ENCODE results near the gene RAP1GAP.

RAP1GAP gene

DNA sequence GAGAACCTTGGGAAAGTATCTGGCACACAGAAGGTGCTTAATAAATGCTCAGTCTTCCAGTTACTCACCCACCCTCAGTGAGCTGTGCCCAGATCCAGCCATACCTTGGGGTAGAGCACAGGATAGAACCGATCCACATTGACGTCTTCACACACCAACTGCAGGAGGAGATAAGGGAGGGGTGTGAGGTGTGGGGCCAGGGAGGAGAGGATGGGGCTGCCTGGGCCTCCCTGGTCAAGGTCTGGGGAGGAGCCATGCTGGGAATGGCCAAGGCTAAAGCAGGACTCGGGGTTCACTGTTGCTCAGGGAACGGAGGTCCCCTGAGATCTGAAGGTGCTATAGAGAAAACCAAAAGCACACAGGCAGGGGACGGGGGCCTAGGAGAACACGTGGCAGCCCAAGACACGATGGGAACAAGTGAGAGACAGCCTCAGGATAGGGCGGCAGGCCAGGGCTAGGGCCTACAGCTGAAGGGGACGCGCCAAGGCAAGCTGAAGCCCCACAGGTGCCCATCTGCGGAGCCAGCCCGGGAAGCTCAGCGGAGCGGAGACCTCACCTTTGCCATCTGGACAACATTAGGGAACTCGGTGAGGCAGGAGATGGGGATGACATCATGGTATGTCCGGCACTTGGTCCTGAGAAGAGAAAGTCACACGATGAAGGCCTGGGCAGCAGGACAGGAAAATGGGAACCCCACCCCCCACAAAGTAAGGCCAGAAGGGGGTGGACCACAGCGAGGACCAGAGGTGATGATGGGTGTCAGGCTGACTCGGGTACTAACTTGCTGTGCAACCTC, 55.9 kb downstream of the RAP1GAP start:
- H3K9me2 ChIP-seq (replicated peaks; ENCODE audit: low read depth, low read length) = no peaks in the 10 kb centered on the region
- no peak overlapping the region for H3K9ac ChIP-seq (ENCODE audit: low read depth, low read length, poor library complexity, severe bottlenecking)
- TF ChIP-seq, protein P1, sequence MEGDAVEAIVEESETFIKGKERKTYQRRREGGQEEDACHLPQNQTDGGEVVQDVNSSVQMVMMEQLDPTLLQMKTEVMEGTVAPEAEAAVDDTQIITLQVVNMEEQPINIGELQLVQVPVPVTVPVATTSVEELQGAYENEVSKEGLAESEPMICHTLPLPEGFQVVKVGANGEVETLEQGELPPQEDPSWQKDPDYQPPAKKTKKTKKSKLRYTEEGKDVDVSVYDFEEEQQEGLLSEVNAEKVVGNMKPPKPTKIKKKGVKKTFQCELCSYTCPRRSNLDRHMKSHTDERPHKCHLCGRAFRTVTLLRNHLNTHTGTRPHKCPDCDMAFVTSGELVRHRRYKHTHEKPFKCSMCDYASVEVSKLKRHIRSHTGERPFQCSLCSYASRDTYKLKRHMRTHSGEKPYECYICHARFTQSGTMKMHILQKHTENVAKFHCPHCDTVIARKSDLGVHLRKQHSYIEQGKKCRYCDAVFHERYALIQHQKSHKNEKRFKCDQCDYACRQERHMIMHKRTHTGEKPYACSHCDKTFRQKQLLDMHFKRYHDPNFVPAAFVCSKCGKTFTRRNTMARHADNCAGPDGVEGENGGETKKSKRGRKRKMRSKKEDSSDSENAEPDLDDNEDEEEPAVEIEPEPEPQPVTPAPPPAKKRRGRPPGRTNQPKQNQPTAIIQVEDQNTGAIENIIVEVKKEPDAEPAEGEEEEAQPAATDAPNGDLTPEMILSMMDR (conservative IDR thresholded peaks at IDR 0.05; ENCODE audit: low read length) = no peak
- no peak for TF ChIP-seq EZH2phosphoT487 (IDR thresholded peaks at IDR 0.05; ENCODE audit: borderline replicate concordance)
- no peaks in the 10 kb centered on the region for H4K20me1 ChIP-seq (ENCODE audit: insufficient read depth, low read length, poor library complexity, severe bottlenecking)
- H3K9me3 ChIP-seq (ENCODE audit: insufficient read depth, low read depth, low read length) = no peaks in the 10 kb centered on the region
- no peaks in the 10 kb centered on the region for H3K79me2 ChIP-seq (ENCODE audit: insufficient read depth, low read length)
- H3F3A ChIP-seq (ENCODE audit: low read depth) = no peaks in the 10 kb centered on the region
- H3K27me3 ChIP-seq (ENCODE audit: insufficient read depth, low read length, poor library complexity, severe bottlenecking) = no peaks in the 10 kb centered on the region
- H3K36me3 ChIP-seq (ENCODE audit: insufficient read depth, low read length) = no peaks in the 10 kb centered on the region
- H3K4me3 ChIP-seq (ENCODE audit: low read length, poor library complexity, severe bottlenecking) = no peak overlapping the region
- no peak overlapping the region for H3K4me2 ChIP-seq (ENCODE audit: low read depth, low read length, poor library complexity, severe bottlenecking)
- H2AFZ ChIP-seq (ENCODE audit: low read length) = no peak overlapping the region
- no peaks in the 10 kb centered on the region for H3K4me1 ChIP-seq (ENCODE audit: insufficient read depth, low read length, poor library complexity, severe bottlenecking)

DNA sequence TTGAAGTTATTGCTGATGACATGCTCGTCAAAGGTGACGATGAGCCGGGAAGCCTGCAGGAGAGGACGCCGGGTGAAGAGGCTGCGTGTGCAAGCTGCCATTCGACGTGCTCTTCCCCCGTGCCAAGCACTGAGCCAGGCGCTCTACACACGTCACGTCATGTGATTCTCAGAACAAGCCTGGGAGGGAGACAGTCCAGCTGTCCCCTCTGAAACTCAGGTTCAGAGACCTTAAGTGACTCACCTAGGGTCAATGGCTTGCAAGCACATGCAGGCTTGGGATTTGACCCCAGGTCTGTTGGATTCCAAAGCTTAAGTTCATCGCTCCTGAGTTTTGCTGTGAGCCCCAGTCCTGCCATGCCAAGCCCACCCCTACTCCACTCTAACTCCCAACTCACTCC, 57.1 kb downstream of the RAP1GAP start:
- no peak for TF ChIP-seq EZH2phosphoT487 (IDR thresholded peaks at IDR 0.05; ENCODE audit: borderline replicate concordance)
- TF ChIP-seq, protein P1 (conservative IDR thresholded peaks at IDR 0.05; ENCODE audit: low read length) = no peak
- no peaks in the 10 kb centered on the region for H3K9me2 ChIP-seq (replicated peaks; ENCODE audit: low read depth, low read length)
- no peak overlapping the region for H3K9ac ChIP-seq (ENCODE audit: low read depth, low read length, poor library complexity, severe bottlenecking)
- H3K79me2 ChIP-seq (ENCODE audit: insufficient read depth, low read length) = no peaks in the 10 kb centered on the region
- no peaks in the 10 kb centered on the region for H4K20me1 ChIP-seq (ENCODE audit: insufficient read depth, low read length, poor library complexity, severe bottlenecking)
- H3K9me3 ChIP-seq (ENCODE audit: insufficient read depth, low read depth, low read length) = no peaks in the 10 kb centered on the region
- H3F3A ChIP-seq (ENCODE audit: low read depth) = no peaks in the 10 kb centered on the region
- no peak overlapping the region for H3K4me2 ChIP-seq (ENCODE audit: low read depth, low read length, poor library complexity, severe bottlenecking)
- no peak overlapping the region for H3K4me3 ChIP-seq (ENCODE audit: low read length, poor library complexity, severe bottlenecking)
- no peaks in the 10 kb centered on the region for H3K4me1 ChIP-seq (ENCODE audit: insufficient read depth, low read length, poor library complexity, severe bottlenecking)
- no peak overlapping the region for H2AFZ ChIP-seq (ENCODE audit: low read length)
- no peaks in the 10 kb centered on the region for H3K27me3 ChIP-seq (ENCODE audit: insufficient read depth, low read length, poor library complexity, severe bottlenecking)
- H3K36me3 ChIP-seq (ENCODE audit: insufficient read depth, low read length) = no peaks in the 10 kb centered on the region

DNA sequence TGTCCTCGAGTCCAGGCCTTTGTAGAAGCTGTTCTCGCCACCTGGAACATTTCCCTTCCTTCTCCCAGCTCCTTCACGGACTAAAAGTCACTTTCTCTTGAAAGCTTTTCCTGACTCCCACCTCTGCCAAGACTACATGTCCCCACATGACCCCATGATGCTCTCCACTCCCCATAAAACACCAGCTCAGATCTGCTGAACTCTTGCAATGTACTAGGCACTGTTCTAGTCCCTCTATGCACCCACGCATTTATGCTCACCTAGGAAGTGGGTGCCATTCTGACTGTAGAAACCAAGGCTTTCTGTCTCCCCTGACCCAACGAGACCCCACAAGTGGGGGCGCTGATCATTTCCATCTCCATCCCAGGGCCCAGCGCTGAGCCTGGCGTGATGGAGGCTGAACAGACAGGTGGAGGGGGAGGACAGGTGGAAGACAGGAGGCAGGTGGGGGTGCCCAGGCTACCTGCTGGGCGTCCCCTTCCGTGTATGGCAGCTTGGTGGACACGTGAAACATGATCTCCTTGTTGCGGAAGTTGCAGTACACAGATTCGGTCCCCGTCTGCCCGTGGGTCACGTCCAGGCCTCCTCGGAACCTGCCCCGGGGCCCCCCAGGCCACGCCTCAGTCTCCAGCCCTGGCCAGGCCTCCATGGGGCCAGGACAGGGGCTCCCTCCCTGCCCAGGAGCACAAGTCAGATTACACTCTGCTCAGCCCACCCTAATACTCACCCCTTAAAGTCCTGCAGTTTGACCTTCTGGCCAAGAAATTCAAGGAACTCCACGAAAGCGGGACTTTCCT, 58.0 kb downstream of the RAP1GAP start:
- TF ChIP-seq, protein P1 (conservative IDR thresholded peaks at IDR 0.05; ENCODE audit: low read length) = no peak
- no peak for TF ChIP-seq EZH2phosphoT487 (IDR thresholded peaks at IDR 0.05; ENCODE audit: borderline replicate concordance)
- Histone ChIP-seq H3K4me1 (ENCODE audit: insufficient read depth, low read length, poor library complexity, severe bottlenecking) (no peaks in the 10 kb centered on the region), H2AFZ (ENCODE audit: low read length) (no peak overlapping the region), H3K9ac (ENCODE audit: low read depth, low read length, poor library complexity, severe bottlenecking) (no peak overlapping the region), H3K4me2 (ENCODE audit: low read depth, low read length, poor library complexity, severe bottlenecking) (no peak overlapping the region), H3K9me3 (ENCODE audit: insufficient read depth, low read depth, low read length) (no peaks in the 10 kb centered on the region), H3K79me2 (ENCODE audit: insufficient read depth, low read length) (no peaks in the 10 kb centered on the region), H3K27me3 (ENCODE audit: insufficient read depth, low read length, poor library complexity, severe bottlenecking) (no peaks in the 10 kb centered on the region), H4K20me1 (ENCODE audit: insufficient read depth, low read length, poor library complexity, severe bottlenecking) (no peaks in the 10 kb centered on the region), H3K9me2 (replicated peaks; ENCODE audit: low read depth, low read length) (no peaks in the 10 kb centered on the region), H3K4me3 (ENCODE audit: low read length, poor library complexity, severe bottlenecking) (no peak overlapping the region), H3F3A (ENCODE audit: low read depth) (no peaks in the 10 kb centered on the region), H3K36me3 (ENCODE audit: insufficient read depth, low read length) (no peaks in the 10 kb centered on the region)

All from Loucy (cell line).